H9 (cell line): ENCODE results near the gene CLEC16A. TPM values are rescaled to one million over a fixed set of nuclear protein-coding genes. Genes with fewer than 3 reads are reported as not detected.
A peak's percentile ranks its signal among the peaks of the same experiment; 100 is the strongest.

Experiments
- DNase-seq: peaks from one replicate; pipeline ENCODE4 v3.0.0-alpha.2; 2017
- H2AFZ ChIP-seq: one replicate; pipeline ENCODE4 v1.6.1; 2013; ENCODE audit warnings: mild to moderate bottlenecking, low read length, control low read depth, moderate library complexity
- H2AK5ac ChIP-seq: 2 replicates; pipeline ENCODE4 v1.6.1; 2013; ENCODE audit warnings: low read length, control low read depth, mixed read lengths; ENCODE audit not compliant: insufficient read length
- H2BK120ac ChIP-seq: one replicate; pipeline ENCODE4 v1.6.1; 2013; ENCODE audit warnings: low read depth, mild to moderate bottlenecking, low read length, control low read depth, inconsistent platforms; ENCODE audit not compliant: poor library complexity, severe bottlenecking
- H2BK12ac ChIP-seq: 2 replicates; pipeline ENCODE4 v1.6.1; 2013; ENCODE audit warnings: low read length, control low read depth, mixed read lengths, low read depth; ENCODE audit not compliant: insufficient read length
- H2BK15ac ChIP-seq: 2 replicates; pipeline ENCODE4 v1.6.1; 2013; ENCODE audit warnings: low read depth, low read length, control low read depth
- H2BK20ac ChIP-seq: one replicate; pipeline ENCODE4 v1.6.1; 2013; ENCODE audit warnings: low read depth, mild to moderate bottlenecking, low read length, control low read depth, inconsistent platforms; ENCODE audit not compliant: poor library complexity, severe bottlenecking
- H2BK5ac ChIP-seq: 2 replicates; pipeline ENCODE4 v1.6.1; 2013; ENCODE audit warnings: low read length, control low read depth, mixed read lengths; ENCODE audit not compliant: insufficient read length
- H3K14ac ChIP-seq: 2 replicates; pipeline ENCODE4 v1.6.1; 2013; ENCODE audit warnings: low read length, control low read depth; ENCODE audit not compliant: insufficient read depth
- H3K18ac ChIP-seq: 2 replicates; pipeline ENCODE4 v1.6.1; 2013; ENCODE audit warnings: low read depth, mild to moderate bottlenecking, mixed read lengths, low read length, control low read depth; ENCODE audit not compliant: insufficient read length
- H3K23ac ChIP-seq: 2 replicates; pipeline ENCODE4 v1.6.1; 2013; ENCODE audit warnings: low read length, control low read depth, mixed read lengths, low read depth; ENCODE audit not compliant: insufficient read length
- H3K23me2 ChIP-seq: 2 replicates; pipeline ENCODE4 v1.6.1; 2013; ENCODE audit warnings: low read depth, mild to moderate bottlenecking, mixed read lengths, low read length, control low read depth; ENCODE audit not compliant: insufficient read length, poor library complexity, severe bottlenecking
- H3K27ac ChIP-seq: 2 replicates; pipeline ENCODE4 v1.5.1; 2013; ENCODE audit warnings: low read length, control low read depth, mixed read lengths, low read depth; ENCODE audit not compliant: insufficient read length
- H3K27me3 ChIP-seq: 2 replicates; pipeline ENCODE4 v1.6.1; 2013; ENCODE audit warnings: low read length, control low read depth, inconsistent platforms; ENCODE audit not compliant: insufficient read depth
- H3K4ac ChIP-seq: 2 replicates; pipeline ENCODE4 v1.6.1; 2013; ENCODE audit warnings: low read depth, mild to moderate bottlenecking, control low read depth, inconsistent platforms, low read length, moderate library complexity
- H3K4me1 ChIP-seq: 2 replicates; pipeline ENCODE4 v1.6.1; 2013; ENCODE audit warnings: low read length, control low read depth, inconsistent platforms; ENCODE audit not compliant: insufficient read depth
- H3K4me2 ChIP-seq: 2 replicates; pipeline ENCODE4 v1.6.1; 2013; ENCODE audit warnings: low read length, control low read depth, mixed read lengths; ENCODE audit not compliant: insufficient read length, insufficient read depth
- H3K56ac ChIP-seq: 2 replicates; pipeline ENCODE4 v1.6.1; 2013; ENCODE audit warnings: low read depth, mild to moderate bottlenecking, mixed read lengths, low read length, control low read depth; ENCODE audit not compliant: insufficient read length
- H3K79me1 ChIP-seq: 2 replicates; pipeline ENCODE4 v1.6.1; 2013; ENCODE audit warnings: low read depth, mild to moderate bottlenecking, moderate library complexity, low read length, control low read depth, inconsistent platforms; ENCODE audit not compliant: insufficient read depth, poor library complexity, severe bottlenecking
- H3K79me2 ChIP-seq: 2 replicates; pipeline ENCODE4 v1.6.1; 2013; ENCODE audit warnings: low read length, control low read depth, inconsistent platforms; ENCODE audit not compliant: insufficient read depth
- H3K9ac ChIP-seq: 2 replicates; pipeline ENCODE4 v1.6.1; 2013; ENCODE audit warnings: low read length, control low read depth, mixed read lengths; ENCODE audit not compliant: insufficient read length; ENCODE audit errors: extremely low read depth
- H3K9me3 ChIP-seq: one replicate; pipeline ENCODE4 v1.6.1; 2013; ENCODE audit warnings: low read depth, low read length, inconsistent platforms; ENCODE audit not compliant: control insufficient read depth
- H3T11ph ChIP-seq: one replicate; pipeline ENCODE4 v1.6.1; 2013; ENCODE audit warnings: mild to moderate bottlenecking, low read length, control low read depth, inconsistent platforms
- H4K20me1 ChIP-seq: one replicate; pipeline ENCODE4 v1.6.1; 2013; ENCODE audit not compliant: control insufficient read depth, insufficient read length, insufficient read depth
- H4K5ac ChIP-seq: 2 replicates; pipeline ENCODE4 v1.6.1; 2013; ENCODE audit warnings: low read depth, mild to moderate bottlenecking, mixed read lengths, low read length, control low read depth; ENCODE audit not compliant: insufficient read length
- H4K8ac ChIP-seq: replicated peaks from 2 replicates; pipeline ENCODE4 v1.6.1; 2013; ENCODE audit warnings: low read length, control low read depth, mixed read lengths, low read depth; ENCODE audit not compliant: insufficient read length
- H4K91ac ChIP-seq: 2 replicates; pipeline ENCODE4 v1.6.1; 2013; ENCODE audit warnings: low read depth, mild to moderate bottlenecking, moderate library complexity, mixed read lengths, low read length, control low read depth; ENCODE audit not compliant: insufficient read length
- H3K27ac Mint-ChIP-seq, 3 experiments: 2 replicates in 2 of 3; 3 replicates in 1 of 3; pipeline ENCODE4 v1.8.0; 2020 to 2021; ENCODE audit warnings: mixed read lengths in 3 of 3, mild to moderate bottlenecking in 1 of 3, moderate library complexity in 1 of 3
- H3K27me3 Mint-ChIP-seq: 2 replicates; pipeline ENCODE4 v1.8.0; 2021; ENCODE audit warnings: low read depth, mild to moderate bottlenecking, moderate library complexity, mixed read lengths
- H3K36me3 Mint-ChIP-seq, 3 experiments: 2 replicates in 2 of 3; 3 replicates in 1 of 3; pipeline ENCODE4 v1.8.0; 2020 to 2021; ENCODE audit warnings: low read depth in 3 of 3, mixed read lengths in 3 of 3; ENCODE audit not compliant: insufficient read depth in 1 of 3
- H3K4me1 Mint-ChIP-seq, 2 experiments: 2 replicates each; pipeline ENCODE4 v1.8.0; 2020; ENCODE audit warnings: mixed read lengths in 2 of 2
- H3K4me3 Mint-ChIP-seq, 2 experiments: 2 replicates in 1 of 2; 3 replicates in 1 of 2; pipeline ENCODE4 v1.8.0; 2020 to 2021; ENCODE audit warnings: mild to moderate bottlenecking in 2 of 2, mixed read lengths in 2 of 2, moderate library complexity in 1 of 2
- H3K9me3 Mint-ChIP-seq, 2 experiments: 2 replicates in 1 of 2; 3 replicates in 1 of 2; pipeline ENCODE4 v1.8.0; 2020; ENCODE audit warnings: mild to moderate bottlenecking in 2 of 2, mixed read lengths in 2 of 2, moderate library complexity in 1 of 2
- WGBS: extraction: QIAGEN DNeasy Blood & Tissue Kit; methylation state at CpG from one replicate; pipeline ENCODE4 v1.1.7; 2013; ENCODE audit warnings: missing lambda C conversion rate, low lambda C conversion rate, mixed read lengths; ENCODE audit not compliant: insufficient read length; ENCODE audit errors: extremely low coverage; 5-methylcytosine and 5-hydroxymethylcytosine counted together
- total RNA-seq: library from RNA; stranded (reverse); gene quantifications from 2 replicates; pipeline ENCODE4 v1.2.1, GENCODE V29; 2021
- TF ChIP-seq, protein P1 (sequence below): fragments of 200-600 bp; sonication (generic); conservative IDR thresholded peaks from 3 replicates; pipeline ENCODE4 v1.8.0; 2021; ENCODE audit warnings: antibody characterized with exemption, mild to moderate bottlenecking

CLEC16A gene
- total RNA-seq, 1 experiment from 2014 or later: 15.2 TPM

DNA sequence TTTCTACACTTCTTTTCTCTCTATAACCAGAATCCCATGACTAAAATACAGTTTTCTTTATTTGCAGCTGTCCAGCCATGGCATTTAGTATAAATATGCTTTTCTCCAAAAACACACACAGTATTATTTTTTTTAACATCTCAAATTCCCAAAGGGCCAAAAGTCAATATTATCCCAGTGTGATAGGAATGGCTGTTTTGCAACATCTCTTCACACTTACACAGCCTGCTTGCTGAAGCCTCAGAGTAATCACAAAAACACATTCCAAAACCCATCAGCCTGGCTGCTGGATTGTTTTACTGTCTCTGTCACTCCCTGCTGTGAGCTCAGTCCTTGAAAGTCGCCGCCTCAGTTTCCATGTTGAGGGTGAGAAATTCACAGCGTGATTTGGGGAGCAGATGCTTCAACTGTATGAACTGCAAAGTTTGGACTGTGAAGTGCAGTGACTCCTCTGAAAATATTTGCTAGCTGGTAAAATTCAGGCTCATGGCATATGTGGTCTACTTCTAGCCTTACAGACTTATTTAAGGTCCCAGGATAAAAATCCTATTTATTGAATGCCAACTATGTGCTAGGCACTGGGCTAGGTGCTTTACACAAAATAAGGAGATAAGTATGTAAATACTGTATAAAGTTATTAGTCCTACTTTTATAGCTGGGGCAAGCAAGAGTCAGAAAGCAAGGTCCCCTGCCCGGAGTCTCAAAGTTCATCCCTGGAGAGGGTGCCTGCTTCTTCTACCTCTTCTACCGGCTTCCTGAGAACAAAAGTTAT lies 195.1 kb downstream of the CLEC16A start:
- H3K23me2 ChIP-seq: no peaks in the 10 kb centered on the region
- H3K4me1 Mint-ChIP-seq: peaks cover 33 to 36% of the 10 kb centered on the region in 2 experiments
- no peak overlapping the region for H2BK15ac ChIP-seq
- H3K23ac ChIP-seq: no peak overlapping the region
- H2AFZ ChIP-seq: no peak overlapping the region
- H3K4me3 Mint-ChIP-seq: no peak overlapping the region
- no CpG with 5 or more reads among the region's 5 CpGs for WGBS
- H3K79me1 ChIP-seq: no peaks in the 10 kb centered on the region
- no peak overlapping the region for H4K8ac ChIP-seq
- H2AK5ac ChIP-seq: no peak overlapping the region
- no peak overlapping the region for H2BK20ac ChIP-seq
- H3K27ac Mint-ChIP-seq: no peak overlapping the region
- 0 out of 2 replicates have a peak, but pooled peaks cover 1% of the 10 kb centered on the region for H3K27me3 Mint-ChIP-seq
- no peak overlapping the region for H4K91ac ChIP-seq
- no peak overlapping the region for H3K27ac ChIP-seq
- H3K18ac ChIP-seq: no peak overlapping the region
- H3K14ac ChIP-seq: no peak overlapping the region
- H3T11ph ChIP-seq: no peak overlapping the region
- H3K27me3 ChIP-seq: no peaks in the 10 kb centered on the region
- H2BK12ac ChIP-seq: no peak overlapping the region
- H3K4me1 ChIP-seq: peaks cover 3% of the 10 kb centered on the region; the same call in 1 of the 2 replicates
- no peak overlapping the region for H3K4ac ChIP-seq
- TF ChIP-seq, protein P1, sequence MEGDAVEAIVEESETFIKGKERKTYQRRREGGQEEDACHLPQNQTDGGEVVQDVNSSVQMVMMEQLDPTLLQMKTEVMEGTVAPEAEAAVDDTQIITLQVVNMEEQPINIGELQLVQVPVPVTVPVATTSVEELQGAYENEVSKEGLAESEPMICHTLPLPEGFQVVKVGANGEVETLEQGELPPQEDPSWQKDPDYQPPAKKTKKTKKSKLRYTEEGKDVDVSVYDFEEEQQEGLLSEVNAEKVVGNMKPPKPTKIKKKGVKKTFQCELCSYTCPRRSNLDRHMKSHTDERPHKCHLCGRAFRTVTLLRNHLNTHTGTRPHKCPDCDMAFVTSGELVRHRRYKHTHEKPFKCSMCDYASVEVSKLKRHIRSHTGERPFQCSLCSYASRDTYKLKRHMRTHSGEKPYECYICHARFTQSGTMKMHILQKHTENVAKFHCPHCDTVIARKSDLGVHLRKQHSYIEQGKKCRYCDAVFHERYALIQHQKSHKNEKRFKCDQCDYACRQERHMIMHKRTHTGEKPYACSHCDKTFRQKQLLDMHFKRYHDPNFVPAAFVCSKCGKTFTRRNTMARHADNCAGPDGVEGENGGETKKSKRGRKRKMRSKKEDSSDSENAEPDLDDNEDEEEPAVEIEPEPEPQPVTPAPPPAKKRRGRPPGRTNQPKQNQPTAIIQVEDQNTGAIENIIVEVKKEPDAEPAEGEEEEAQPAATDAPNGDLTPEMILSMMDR: no peak
- no peaks in the 10 kb centered on the region for H3K9me3 ChIP-seq
- H2BK120ac ChIP-seq: no peak overlapping the region
- H3K9ac ChIP-seq: no peak overlapping the region
- H3K9me3 Mint-ChIP-seq: no peaks in the 10 kb centered on the region
- H4K5ac ChIP-seq: no peak overlapping the region
- H3K36me3 Mint-ChIP-seq: no peaks in the 10 kb centered on the region
- no peak overlapping the region for H3K56ac ChIP-seq
- H2BK5ac ChIP-seq: no peak overlapping the region
- no peak overlapping the region for H3K4me2 ChIP-seq
- peak; percentile 9 for DNase-seq
- H4K20me1 ChIP-seq: no peaks in the 10 kb centered on the region
- H3K79me2 ChIP-seq: no peaks in the 10 kb centered on the region
